HEK293 (cell line): Measurements from ENCODE around the gene NBPF15.
"Not testable (repeated sequence)": the region's sequence is repeated elsewhere in the genome, so short reads cannot be mapped to it uniquely, and the experiment has no call there.

ENCODE experiments used
- SETDB1 ChIP-seq: IDR thresholded peaks from one replicate; pipeline ENCODE4 v1.6.1; 2017; ENCODE audit warnings: mild to moderate bottlenecking, low read length, moderate library complexity, mixed read lengths; ENCODE audit not compliant: insufficient read length
- ZBTB20 ChIP-seq: fragments of 450-650 bp; formaldehyde crosslinking; IDR thresholded peaks from 2 replicates; pipeline ENCODE4 v1.5.1; 2016; ENCODE audit warnings: missing biosample characterization, missing genetic modification characterization
- ZNF221 ChIP-seq: fragments of 450-650 bp; formaldehyde crosslinking; IDR thresholded peaks from 2 replicates; pipeline ENCODE4 v1.5.1; 2017; ENCODE audit warnings: missing biosample characterization, missing genetic modification characterization, borderline replicate concordance
- ZNF549 ChIP-seq: fragments of 450-650 bp; IDR thresholded peaks from 2 replicates; pipeline ENCODE4 v1.5.1; 2018; ENCODE audit warnings: missing biosample characterization, missing genetic modification characterization, mild to moderate bottlenecking, inconsistent platforms, moderate library complexity
- ZNF660 ChIP-seq: fragments of 450-650 bp; IDR thresholded peaks from 2 replicates; pipeline ENCODE4 v1.5.1; 2018; ENCODE audit warnings: missing biosample characterization, mild to moderate bottlenecking, missing genetic modification characterization
- ZNF664 ChIP-seq: fragments of 450-650 bp; formaldehyde crosslinking; IDR thresholded peaks from 2 replicates; pipeline ENCODE4 v1.5.1; 2016; ENCODE audit warnings: missing biosample characterization, missing genetic modification characterization
- TF ChIP-seq, protein P1 (sequence below): fragments of 450-650 bp; formaldehyde crosslinking; IDR thresholded peaks from 2 replicates; pipeline ENCODE4 v1.5.1; 2016; ENCODE audit warnings: missing biosample characterization, missing genetic modification characterization
- TF ChIP-seq, protein P2 (sequence below): fragments of 450-650 bp; formaldehyde crosslinking; IDR thresholded peaks from 2 replicates; pipeline ENCODE4 v1.5.1; 2016; ENCODE audit warnings: missing biosample characterization, missing genetic modification characterization
- TF ChIP-seq, protein P3 (sequence below): fragments of 450-650 bp; formaldehyde crosslinking; IDR thresholded peaks from 2 replicates; pipeline ENCODE4 v1.5.1; 2016; ENCODE audit warnings: missing biosample characterization, missing genetic modification characterization
- TF ChIP-seq, protein P4 (sequence below): sonication (generic); formaldehyde crosslinking; IDR thresholded peaks from 2 replicates; pipeline ENCODE4 v1.8.1; 2022; ENCODE audit warnings: mild to moderate bottlenecking, moderate library complexity, missing genetic modification reagents

DNA sequence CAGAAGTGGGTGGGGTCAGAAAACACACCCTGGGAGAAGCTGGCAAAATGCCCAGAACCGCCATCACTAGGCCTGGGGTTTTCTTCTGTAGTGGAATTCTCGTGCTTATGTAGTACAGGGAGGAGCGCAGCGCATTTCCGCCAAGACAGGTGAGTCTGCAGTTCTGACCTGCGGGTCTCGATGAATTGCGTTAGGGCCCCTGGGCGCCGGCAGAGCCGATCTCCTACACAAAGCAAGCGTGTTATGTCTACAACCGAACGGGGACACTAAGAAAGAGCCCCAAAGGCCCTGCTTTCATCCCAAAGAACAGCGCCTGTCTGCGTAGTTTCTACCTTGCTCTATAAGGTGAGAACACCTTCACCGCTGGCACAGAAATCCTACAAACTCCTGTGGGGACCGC is 28.9 kb upstream of the NBPF15 start:
- TF ChIP-seq, protein P1, sequence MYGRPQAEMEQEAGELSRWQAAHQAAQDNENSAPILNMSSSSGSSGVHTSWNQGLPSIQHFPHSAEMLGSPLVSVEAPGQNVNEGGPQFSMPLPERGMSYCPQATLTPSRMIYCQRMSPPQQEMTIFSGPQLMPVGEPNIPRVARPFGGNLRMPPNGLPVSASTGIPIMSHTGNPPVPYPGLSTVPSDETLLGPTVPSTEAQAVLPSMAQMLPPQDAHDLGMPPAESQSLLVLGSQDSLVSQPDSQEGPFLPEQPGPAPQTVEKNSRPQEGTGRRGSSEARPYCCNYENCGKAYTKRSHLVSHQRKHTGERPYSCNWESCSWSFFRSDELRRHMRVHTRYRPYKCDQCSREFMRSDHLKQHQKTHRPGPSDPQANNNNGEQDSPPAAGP (tag by site-specific recombination): not testable (repeated sequence)
- TF ChIP-seq ZNF664 (tag by site-specific recombination); ZNF660 (tag by site-specific recombination); ZBTB20; ZNF221 (tag by site-specific recombination); ZNF549 (tag by site-specific recombination); SETDB1: not testable (repeated sequence)
- TF ChIP-seq, protein P2, sequence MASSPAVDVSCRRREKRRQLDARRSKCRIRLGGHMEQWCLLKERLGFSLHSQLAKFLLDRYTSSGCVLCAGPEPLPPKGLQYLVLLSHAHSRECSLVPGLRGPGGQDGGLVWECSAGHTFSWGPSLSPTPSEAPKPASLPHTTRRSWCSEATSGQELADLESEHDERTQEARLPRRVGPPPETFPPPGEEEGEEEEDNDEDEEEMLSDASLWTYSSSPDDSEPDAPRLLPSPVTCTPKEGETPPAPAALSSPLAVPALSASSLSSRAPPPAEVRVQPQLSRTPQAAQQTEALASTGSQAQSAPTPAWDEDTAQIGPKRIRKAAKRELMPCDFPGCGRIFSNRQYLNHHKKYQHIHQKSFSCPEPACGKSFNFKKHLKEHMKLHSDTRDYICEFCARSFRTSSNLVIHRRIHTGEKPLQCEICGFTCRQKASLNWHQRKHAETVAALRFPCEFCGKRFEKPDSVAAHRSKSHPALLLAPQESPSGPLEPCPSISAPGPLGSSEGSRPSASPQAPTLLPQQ (tag by site-specific recombination): not testable (repeated sequence)
- TF ChIP-seq, protein P3, sequence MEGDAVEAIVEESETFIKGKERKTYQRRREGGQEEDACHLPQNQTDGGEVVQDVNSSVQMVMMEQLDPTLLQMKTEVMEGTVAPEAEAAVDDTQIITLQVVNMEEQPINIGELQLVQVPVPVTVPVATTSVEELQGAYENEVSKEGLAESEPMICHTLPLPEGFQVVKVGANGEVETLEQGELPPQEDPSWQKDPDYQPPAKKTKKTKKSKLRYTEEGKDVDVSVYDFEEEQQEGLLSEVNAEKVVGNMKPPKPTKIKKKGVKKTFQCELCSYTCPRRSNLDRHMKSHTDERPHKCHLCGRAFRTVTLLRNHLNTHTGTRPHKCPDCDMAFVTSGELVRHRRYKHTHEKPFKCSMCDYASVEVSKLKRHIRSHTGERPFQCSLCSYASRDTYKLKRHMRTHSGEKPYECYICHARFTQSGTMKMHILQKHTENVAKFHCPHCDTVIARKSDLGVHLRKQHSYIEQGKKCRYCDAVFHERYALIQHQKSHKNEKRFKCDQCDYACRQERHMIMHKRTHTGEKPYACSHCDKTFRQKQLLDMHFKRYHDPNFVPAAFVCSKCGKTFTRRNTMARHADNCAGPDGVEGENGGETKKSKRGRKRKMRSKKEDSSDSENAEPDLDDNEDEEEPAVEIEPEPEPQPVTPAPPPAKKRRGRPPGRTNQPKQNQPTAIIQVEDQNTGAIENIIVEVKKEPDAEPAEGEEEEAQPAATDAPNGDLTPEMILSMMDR (tag by site-specific recombination): not testable (repeated sequence)
- TF ChIP-seq, protein P4, sequence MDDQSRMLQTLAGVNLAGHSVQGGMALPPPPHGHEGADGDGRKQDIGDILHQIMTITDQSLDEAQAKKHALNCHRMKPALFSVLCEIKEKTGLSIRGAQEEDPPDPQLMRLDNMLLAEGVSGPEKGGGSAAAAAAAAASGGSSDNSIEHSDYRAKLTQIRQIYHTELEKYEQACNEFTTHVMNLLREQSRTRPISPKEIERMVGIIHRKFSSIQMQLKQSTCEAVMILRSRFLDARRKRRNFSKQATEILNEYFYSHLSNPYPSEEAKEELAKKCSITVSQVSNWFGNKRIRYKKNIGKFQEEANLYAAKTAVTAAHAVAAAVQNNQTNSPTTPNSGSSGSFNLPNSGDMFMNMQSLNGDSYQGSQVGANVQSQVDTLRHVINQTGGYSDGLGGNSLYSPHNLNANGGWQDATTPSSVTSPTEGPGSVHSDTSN: not testable (repeated sequence)
